ENCODE data around the gene ISM1. TPM values are rescaled to one million over a fixed set of nuclear protein-coding genes. Genes with fewer than 3 reads are reported as not detected.

The ISM1 gene
- total RNA-seq, 1 experiment from 2014 or later = 0.20 TPM

- Histone ChIP-seq H2BK120ac (ENCODE audit: low read depth, low read length, poor library complexity, severe bottlenecking) (no peak overlapping the region), H3K9me3 (ENCODE audit: control insufficient read depth, low read depth, low read length) (no peaks in the 10 kb centered on the region), H3T11ph (ENCODE audit: low read length) (no peak overlapping the region), H2BK15ac (ENCODE audit: low read depth, low read length) (no peak overlapping the region), H3K4me2 (ENCODE audit: insufficient read depth, insufficient read length, low read length) (no peak overlapping the region), H3K79me1 (ENCODE audit: insufficient read depth, low read depth, low read length, poor library complexity, severe bottlenecking) (no peaks in the 10 kb centered on the region), H3K14ac (ENCODE audit: insufficient read depth, low read length) (no peak overlapping the region), H3K4ac (ENCODE audit: low read depth, low read length) (no peak overlapping the region), H3K4me1 (ENCODE audit: insufficient read depth, low read length) (no peaks in the 10 kb centered on the region), H3K27ac (ENCODE audit: insufficient read length, low read depth, low read length) (no peak overlapping the region), H2AK5ac (ENCODE audit: insufficient read length, low read length) (no peak overlapping the region), H3K9ac (ENCODE audit: extremely low read depth, insufficient read length, low read length) (no peak overlapping the region), H3K18ac (ENCODE audit: insufficient read length, low read depth, low read length) (no peak overlapping the region), H4K20me1 (ENCODE audit: control insufficient read depth, insufficient read depth, insufficient read length) (no peaks in the 10 kb centered on the region), H4K8ac (replicated peaks; ENCODE audit: insufficient read length, low read depth, low read length) (no peak overlapping the region), H2BK5ac (ENCODE audit: insufficient read length, low read length) (no peak overlapping the region), H3K23ac (ENCODE audit: insufficient read length, low read depth, low read length) (no peak overlapping the region), H4K91ac (ENCODE audit: insufficient read length, low read depth, low read length) (no peak overlapping the region), H3K27me3 (ENCODE audit: insufficient read depth, low read length) (no peaks in the 10 kb centered on the region), H3K23me2 (ENCODE audit: insufficient read length, low read depth, low read length, poor library complexity, severe bottlenecking) (no peaks in the 10 kb centered on the region), H2BK20ac (ENCODE audit: low read depth, low read length, poor library complexity, severe bottlenecking) (no peak overlapping the region), H3K56ac (ENCODE audit: insufficient read length, low read depth, low read length) (no peak overlapping the region), H3K79me2 (ENCODE audit: insufficient read depth, low read length) (no peaks in the 10 kb centered on the region), H4K5ac (ENCODE audit: insufficient read length, low read depth, low read length) (no peak overlapping the region), H2BK12ac (ENCODE audit: insufficient read length, low read depth, low read length) (no peak overlapping the region), H2AFZ (ENCODE audit: low read length) (no peak overlapping the region)
- TF ChIP-seq CTCF (conservative IDR thresholded peaks at IDR 0.05) = no peak
- WGBS (ENCODE audit: extremely low coverage, insufficient read length, low lambda C conversion rate) = no CpG with 5 or more reads among the region's 6 CpGs
- DNase-seq = no peak
- no peak overlapping the region for H3K4me3 Mint-ChIP-seq
- no peaks in the 10 kb centered on the region for H3K27me3 Mint-ChIP-seq (ENCODE audit: low read depth)
- 0 out of 7 replicates have a peak overlapping the region, but pooled peaks of 1 of the 3 experiments have one; percentile 32 for H3K27ac Mint-ChIP-seq
- no peaks in the 10 kb centered on the region for H3K9me3 Mint-ChIP-seq
- 0 out of 4 replicates have a peak, but pooled peaks cover 0 to under 1% of the 10 kb centered on the region in 2 experiments for H3K4me1 Mint-ChIP-seq
- no peaks in the 10 kb centered on the region; a peak in 1 of 7 replicates for H3K36me3 Mint-ChIP-seq (ENCODE audit: insufficient read depth in 1 of 3, low read depth in 3 of 3)
Measured at GRCh38 chr20:13337090-13337784, 116.2 kb downstream of the ISM1 start.

Data from H9 (cell line).